T-helper 2 cell treated with Interferon-gamma antibody and Interleukin-4, amounts not matched to agents 100 ng/mL and 5 ng/mL, for 36 hours (primary cell): ENCODE measurements around the gene SCAF8. TPM values are rescaled to one million over a fixed set of nuclear protein-coding genes. Genes with fewer than 3 reads are reported as not detected.

Experiments
- intact Hi-C: fragments of 100-400 bp; cut with micrococcal nuclease; formaldehyde crosslinking; loops from one replicate; pipeline ENCODE4 v1.15.1; 2023
- total RNA-seq: library from RNA; stranded (reverse); gene quantifications from 2 replicates; pipeline ENCODE4 v1.2.3, GENCODE V29; 2022

The SCAF8 gene
- total RNA-seq, 1 donor from 2014 or later: 38.2 TPM

GRCh38 chr6:154830771-154831170 lies 97.6 kb downstream of the SCAF8 start:
- intact Hi-C loops: no loop called here

DNA sequence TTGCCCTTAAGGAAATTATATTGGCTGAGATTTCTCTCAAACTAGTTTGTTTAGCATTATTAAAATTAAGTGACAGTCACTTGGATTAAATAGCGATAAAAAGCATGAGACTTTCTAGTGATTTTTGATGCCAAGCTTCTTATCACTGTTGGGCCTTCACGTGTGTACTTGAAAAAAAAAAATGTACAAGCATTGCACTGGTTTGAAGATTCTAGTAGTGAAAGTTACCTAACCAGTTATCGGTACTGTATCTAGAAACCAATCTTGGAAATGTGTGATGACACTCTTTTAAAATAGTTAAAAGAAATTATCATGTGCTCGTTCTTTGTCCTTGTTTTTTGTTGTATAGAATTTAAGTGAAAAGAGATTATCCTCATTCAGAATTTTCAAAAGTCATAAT lies 102.1 kb downstream of the SCAF8 start:
- intact Hi-C loops: no loop called here

- intact Hi-C loops: no loop called here
Observed at GRCh38 chr6:154839546-154839945, 106.3 kb downstream of the SCAF8 start.

DNA sequence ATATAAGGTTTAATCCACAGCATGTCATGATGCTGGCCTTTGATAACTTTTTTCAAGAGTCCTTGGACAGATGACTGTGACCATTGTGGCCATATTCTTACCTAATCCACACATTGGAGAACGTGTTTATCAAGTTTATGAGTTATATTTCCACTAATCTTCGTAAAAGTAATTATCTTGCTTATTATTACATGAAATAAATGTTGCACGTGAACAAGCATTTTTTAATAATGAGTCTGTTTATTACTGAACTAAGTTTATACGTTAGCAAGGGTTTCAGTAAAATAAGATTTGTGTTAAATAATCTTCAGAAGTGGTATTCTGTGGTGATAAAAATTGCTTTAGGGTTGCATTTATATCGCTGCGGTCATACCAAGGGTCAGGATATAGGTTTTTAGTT lies 107.1 kb downstream of the SCAF8 start:
- intact Hi-C loops: no loop called here

DNA sequence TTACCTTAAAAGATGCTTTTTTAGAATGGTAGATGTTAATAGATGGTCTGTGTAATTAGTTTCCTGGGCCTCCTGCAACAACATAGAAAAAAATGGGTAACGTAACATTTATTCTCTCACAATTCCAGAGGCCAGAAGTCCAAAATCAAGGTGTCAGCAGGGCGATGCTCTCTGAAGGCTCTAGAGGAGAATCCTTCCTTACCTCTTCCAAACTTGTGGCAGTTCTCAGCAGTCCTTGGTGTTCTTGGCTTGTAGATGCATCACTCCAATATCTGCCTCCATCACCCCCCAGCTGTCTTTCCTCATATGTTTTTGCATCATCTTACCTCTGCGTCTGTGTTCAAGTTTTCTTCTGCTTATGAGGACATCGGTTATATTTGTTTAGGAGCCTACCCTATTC lies 107.9 kb downstream of the SCAF8 start:
- intact Hi-C loops: no loop called here

DNA sequence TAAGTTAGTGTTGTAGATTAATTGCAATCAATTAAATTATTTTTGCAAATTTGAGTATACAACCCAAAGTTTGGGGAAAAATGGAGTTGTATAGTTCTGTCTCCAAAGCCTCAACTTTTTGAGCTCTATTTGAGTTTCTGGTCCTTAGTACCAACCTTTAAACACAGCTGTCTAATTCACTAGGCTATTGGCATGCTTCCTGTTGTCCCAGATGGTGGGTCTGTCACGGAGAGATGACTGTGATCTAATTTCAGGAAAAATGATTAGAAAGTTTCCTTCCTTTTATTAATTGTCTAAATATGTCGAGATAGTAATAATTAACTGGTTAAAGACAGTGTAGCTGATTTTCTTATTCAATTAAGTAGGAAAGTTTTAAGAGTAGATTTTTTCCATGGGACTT lies 109.6 kb downstream of the SCAF8 start:
- intact Hi-C loops: no loop called here

DNA sequence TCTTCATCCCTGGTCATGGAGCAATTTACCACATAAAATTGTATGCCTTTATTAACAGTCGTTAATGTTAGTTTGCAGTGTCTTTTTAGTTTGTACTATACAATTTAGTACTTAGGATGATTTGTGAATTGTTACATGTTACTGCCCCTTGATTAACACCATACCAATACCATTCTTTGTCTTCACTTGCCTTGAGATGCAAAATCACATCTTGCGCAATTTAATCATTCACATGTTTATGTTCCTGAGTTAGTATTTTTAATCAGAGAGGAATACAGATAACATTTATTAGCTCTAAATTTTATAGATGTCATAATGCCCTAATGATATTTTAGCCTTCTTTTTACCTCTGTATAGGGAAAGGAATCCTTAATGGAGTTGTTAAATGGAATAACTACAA lies 114.1 kb downstream of the SCAF8 start:
- intact Hi-C loops: no loop called here

DNA sequence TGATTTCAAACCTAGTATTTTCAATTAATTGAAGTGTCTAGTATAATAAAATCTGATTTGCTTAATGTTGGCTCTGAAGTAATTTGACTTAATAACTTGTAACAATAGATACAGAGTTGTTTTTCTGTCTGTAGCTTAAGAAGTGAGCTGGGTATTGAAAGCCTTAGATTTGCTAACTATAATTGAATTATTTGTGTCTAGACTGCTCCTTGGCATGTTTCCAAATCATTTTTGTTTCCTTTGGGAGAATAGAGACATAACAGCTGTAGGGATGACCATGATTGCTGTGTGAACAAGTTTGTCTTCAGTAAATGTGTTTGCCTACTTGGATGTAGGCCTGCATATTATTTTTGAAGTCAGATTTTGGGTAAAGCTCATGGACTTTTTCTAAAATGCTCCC lies 115.4 kb downstream of the SCAF8 start:
- intact Hi-C loops: no loop called here

DNA sequence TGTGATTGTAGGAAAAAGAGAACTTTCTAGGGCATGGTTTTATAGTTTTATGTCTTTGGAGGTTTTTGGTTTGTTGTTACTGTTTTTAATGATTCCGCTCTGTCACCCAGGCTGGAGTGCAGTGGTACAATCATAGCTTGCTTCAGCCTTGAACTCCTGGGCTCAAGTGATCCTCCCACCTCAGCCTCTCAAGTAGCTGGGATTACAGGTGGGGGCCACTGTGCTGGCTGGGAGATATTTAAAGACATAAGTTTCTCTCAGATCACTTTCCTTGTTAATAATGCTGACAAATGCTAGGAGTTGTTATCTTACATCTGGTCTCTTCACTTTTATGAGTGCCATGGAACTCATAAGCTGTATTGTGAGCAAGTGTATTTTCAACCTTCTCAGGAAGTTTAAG lies 116.3 kb downstream of the SCAF8 start:
- intact Hi-C loops: no loop called here

GRCh38 chr6:154852687-154853086 lies 119.5 kb downstream of the SCAF8 start:
- intact Hi-C loops: no loop called here

DNA sequence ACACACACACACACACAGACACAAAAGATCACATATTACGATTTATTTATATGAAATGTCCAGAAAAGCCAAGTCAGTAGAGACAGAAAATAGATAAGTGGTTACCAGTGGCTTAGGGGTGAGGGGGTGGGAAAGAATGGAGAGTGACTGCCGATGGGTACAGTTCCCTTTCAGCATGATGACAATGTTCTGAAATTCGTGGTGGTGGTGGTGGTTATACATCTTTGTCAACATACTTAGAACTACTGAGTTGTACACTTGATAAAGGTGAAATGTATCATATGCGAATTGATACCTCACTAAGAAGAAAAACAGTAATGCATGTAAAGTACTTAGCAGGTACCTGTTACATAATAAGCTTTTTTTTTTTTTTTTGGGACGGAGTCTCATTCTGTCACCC lies 124.3 kb downstream of the SCAF8 start:
- intact Hi-C loops: no loop called here

GRCh38 chr6:154861825-154862224 lies 128.6 kb downstream of the SCAF8 start:
- intact Hi-C loops: no loop called here

- intact Hi-C loops: no loop called here
Observed at GRCh38 chr6:154862536-154862935, 129.3 kb downstream of the SCAF8 start.

- intact Hi-C loops: no loop called here
Observed at GRCh38 chr6:154864066-154864430, 130.8 kb downstream of the SCAF8 start.

GRCh38 chr6:154865291-154865690 lies 132.1 kb downstream of the SCAF8 start:
- intact Hi-C loops: loop anchor here (5.0 kb wide), 1 partner anchor 188 kb away; no protein-coding TSS in a partner anchor

DNA sequence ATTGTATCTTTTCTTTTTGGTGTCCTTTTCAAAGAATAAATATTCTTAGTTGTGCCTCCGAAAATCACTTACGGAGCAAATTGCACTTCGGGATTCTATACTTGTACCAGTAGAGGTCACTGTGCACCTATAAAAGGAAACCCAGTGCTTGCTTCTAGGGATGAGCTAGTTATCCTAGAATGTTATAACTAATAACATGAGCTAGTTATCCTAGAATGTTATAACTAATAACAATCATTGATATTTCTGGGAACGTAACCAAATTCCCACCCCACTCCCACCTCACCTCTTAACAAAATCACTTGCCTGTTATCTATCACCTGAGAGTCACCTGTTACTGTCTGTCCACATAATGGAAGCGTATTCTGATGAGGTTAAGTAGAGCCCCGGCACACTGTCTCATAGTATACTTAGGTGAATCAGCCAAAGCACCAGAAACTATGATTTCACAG lies 135.0 kb downstream of the SCAF8 start:
- intact Hi-C loops: loop anchor here (1.0 to 5.0 kb wide), 2 partner anchors 191 to 306 kb away; no protein-coding TSS in a partner anchor

- intact Hi-C loops: no loop called here
Observed at GRCh38 chr6:154872542-154873114, 139.4 kb downstream of the SCAF8 start.

DNA sequence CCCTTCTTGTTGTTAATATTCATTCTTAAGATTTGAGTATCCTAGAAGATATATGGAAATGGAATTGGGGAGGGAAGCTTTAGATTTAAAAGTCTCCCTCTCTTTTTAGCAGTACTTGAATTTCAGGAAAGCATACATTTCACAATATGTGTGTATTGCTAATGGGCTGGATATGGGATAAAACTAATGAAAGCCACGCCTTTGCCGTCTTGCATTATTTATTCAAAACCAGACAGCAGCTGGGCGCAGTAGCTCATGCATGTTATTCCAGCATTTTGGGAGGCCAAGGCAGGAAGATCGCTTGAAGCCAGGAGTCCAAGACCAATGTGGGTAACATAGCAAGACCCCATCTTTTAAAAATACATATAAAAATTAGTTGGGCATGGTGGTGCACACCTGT lies 140.3 kb downstream of the SCAF8 start:
- intact Hi-C loops: no loop called here

DNA sequence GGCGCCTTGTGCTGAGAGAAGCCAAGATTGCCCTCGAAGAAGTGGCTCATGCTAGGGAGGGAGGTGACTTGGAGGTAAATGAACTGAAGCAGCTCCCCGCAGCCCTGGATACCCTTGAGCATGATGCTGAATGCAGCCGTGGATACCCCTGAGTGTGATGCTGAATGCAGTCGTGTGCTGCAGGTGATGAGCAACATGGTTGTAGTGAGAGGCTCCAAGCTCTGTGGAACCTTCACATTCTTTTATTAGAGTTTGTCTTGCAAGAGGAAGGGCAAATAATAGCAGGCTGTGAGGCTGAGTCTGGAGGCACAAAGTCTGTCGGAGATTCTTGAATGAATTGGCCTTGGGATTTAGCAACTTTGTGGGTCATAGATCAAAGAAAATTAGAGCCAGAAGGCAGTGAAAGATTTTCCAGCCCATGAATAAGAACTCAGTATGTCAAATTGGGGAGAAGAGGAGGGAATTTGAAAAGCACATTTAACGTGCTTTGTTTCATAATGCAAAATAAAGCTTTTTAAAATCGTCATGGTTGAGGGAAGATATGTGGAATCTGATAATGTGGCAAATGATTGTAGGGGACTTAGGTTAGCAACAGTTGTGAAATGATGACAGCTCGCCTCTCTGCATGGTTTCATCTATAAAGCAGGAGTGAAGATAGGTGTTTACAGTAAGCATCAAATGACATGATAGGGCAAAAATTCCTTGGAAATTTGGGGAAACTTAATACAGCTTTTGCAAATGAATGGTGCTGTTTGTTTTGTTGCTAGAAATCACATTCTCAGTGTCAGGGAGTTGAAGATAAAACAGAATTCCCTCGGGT lies 141.8 kb downstream of the SCAF8 start:
- intact Hi-C loops: no loop called here

DNA sequence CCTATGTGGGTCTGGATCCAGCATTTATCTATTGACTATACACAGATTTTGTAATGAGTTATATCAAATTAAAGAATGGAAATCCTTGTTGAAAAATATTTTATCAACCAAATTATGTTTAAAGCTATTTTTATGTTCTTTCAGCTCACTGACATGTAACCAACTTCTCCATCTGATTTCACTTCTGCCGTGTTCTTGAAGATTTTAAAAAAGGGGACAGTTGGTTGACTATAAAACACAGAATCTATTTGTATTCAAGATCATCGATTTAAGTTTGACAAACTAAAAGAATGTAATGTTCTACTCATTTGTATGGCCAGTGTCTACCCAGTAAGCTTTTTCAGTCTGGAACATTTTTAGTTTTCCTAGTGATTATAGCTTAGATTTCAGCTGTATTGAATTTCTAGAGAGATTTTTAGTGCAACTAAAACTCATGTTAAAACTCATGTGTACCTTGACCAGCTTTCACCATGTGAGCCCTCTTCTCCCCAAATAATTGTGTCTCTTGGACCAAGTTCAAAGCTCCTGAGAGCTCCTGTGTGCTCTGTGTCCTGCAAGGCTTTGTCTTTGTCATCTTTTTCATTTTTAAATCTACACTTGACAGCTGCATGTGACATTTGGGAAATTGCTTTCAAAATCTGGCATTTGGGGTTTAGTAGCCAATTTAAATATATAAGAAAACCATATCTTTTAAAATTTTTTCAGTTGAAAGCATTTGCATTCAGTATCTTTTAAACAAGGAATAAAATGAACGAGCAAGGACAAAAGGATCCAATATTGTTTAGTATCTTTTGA lies 143.5 kb downstream of the SCAF8 start:
- intact Hi-C loops: no loop called here

- intact Hi-C loops: no loop called here
Observed at GRCh38 chr6:154878871-154879491, 145.8 kb downstream of the SCAF8 start.

GRCh38 chr6:154882107-154882506 lies 148.9 kb downstream of the SCAF8 start:
- intact Hi-C loops: no loop called here
